GM23248 (cell line): Measurements from ENCODE around the gene VPS51. TPM values are rescaled to one million over a fixed set of nuclear protein-coding genes. Genes with fewer than 3 reads are reported as not detected.

ENCODE experiments used
- DNase-seq: peaks from one replicate; pipeline ENCODE4 v3.0.0-alpha.2; 2015
- H2AFZ ChIP-seq: fragments of 200-600 bp; sonication (generic); 2 replicates; pipeline ENCODE4 v1.6.1; 2016; ENCODE audit warnings: antibody characterized with exemption
- H3F3A ChIP-seq: fragments of 200-600 bp; sonication (generic); 2 replicates; pipeline ENCODE4 v1.6.1; 2016; ENCODE audit warnings: mild to moderate bottlenecking, antibody characterized with exemption, mixed run types; ENCODE audit not compliant: insufficient read depth
- H3K27ac ChIP-seq: fragments of 200-600 bp; sonication (generic); 2 replicates; pipeline ENCODE4 v1.5.1; 2016; ENCODE audit warnings: mild to moderate bottlenecking
- H3K27me3 ChIP-seq: fragments of 200-600 bp; sonication (generic); replicated peaks from 2 replicates; pipeline ENCODE4 v1.6.1; 2016; ENCODE audit warnings: mild to moderate bottlenecking; ENCODE audit not compliant: insufficient read depth
- H3K36me3 ChIP-seq: fragments of 200-600 bp; sonication (generic); 2 replicates; pipeline ENCODE4 v1.6.1; 2016; ENCODE audit warnings: low read depth, mild to moderate bottlenecking
- H3K4me1 ChIP-seq: fragments of 200-600 bp; sonication (generic); 2 replicates; pipeline ENCODE4 v1.6.1; 2016; ENCODE audit warnings: mild to moderate bottlenecking; ENCODE audit not compliant: insufficient read depth
- H3K4me2 ChIP-seq: fragments of 200-600 bp; sonication (generic); one replicate; pipeline ENCODE4 v1.6.1; 2016; ENCODE audit warnings: mild to moderate bottlenecking; ENCODE audit not compliant: unreplicated experiment
- H3K4me3 ChIP-seq: fragments of 200-600 bp; sonication (generic); 2 replicates; pipeline ENCODE4 v1.5.1; 2016; ENCODE audit warnings: mild to moderate bottlenecking
- H3K79me2 ChIP-seq: fragments of 200-600 bp; sonication (generic); 2 replicates; pipeline ENCODE4 v1.6.1; 2016; ENCODE audit warnings: mild to moderate bottlenecking; ENCODE audit not compliant: insufficient read depth
- H3K9ac ChIP-seq: fragments of 200-600 bp; sonication (generic); 2 replicates; pipeline ENCODE4 v1.6.1; 2016; ENCODE audit warnings: mild to moderate bottlenecking
- H3K9me2 ChIP-seq: fragments of 200-600 bp; sonication (generic); 2 replicates; pipeline ENCODE4 v1.6.1; 2016; ENCODE audit warnings: mixed run types, mild to moderate bottlenecking, moderate library complexity; ENCODE audit not compliant: insufficient read depth
- H3K9me3 ChIP-seq: fragments of 200-600 bp; sonication (generic); one replicate; pipeline ENCODE4 v1.6.1; 2017; ENCODE audit warnings: low read depth
- H4K20me1 ChIP-seq: fragments of 200-600 bp; sonication (generic); 2 replicates; pipeline ENCODE4 v1.6.0; 2016; ENCODE audit not compliant: insufficient read depth
- EZH2 ChIP-seq: fragments of 200-600 bp; sonication (generic); IDR thresholded peaks from 2 replicates; pipeline ENCODE4 v1.6.1; 2018; ENCODE audit warnings: antibody characterized with exemption, mild to moderate bottlenecking; ENCODE audit not compliant: insufficient read depth, poor library complexity, severe bottlenecking
- EZH2phosphoT487 ChIP-seq: fragments of 200-600 bp; sonication (generic); IDR thresholded peaks from 2 replicates; pipeline ENCODE4 v1.6.1; 2018; ENCODE audit warnings: antibody characterized with exemption, moderate library complexity, mild to moderate bottlenecking, low read depth; ENCODE audit not compliant: insufficient read depth
- WGBS, 2 experiments: methylation state at CpG; one replicate each; pipeline ENCODE4 v1.1.6; 2015 to 2017; ENCODE audit warnings: low lambda C conversion rate in 2 of 2, low coverage in 1 of 2; ENCODE audit errors: missing lambda C conversion rate in 2 of 2; 5-methylcytosine and 5-hydroxymethylcytosine counted together
- in situ Hi-C: fragments of 300-500 bp; cut with MboI; formaldehyde crosslinking; loops from 2 replicates; pipeline ENCODE4 v1.15.0; 2020
- polyA plus RNA-seq: library from polyadenylated mRNA; unstranded; fragments of >200 nt; fragmentation: Nextera tagmentation; extraction: Ambion mirVana; gene quantifications from 2 replicates; pipeline ENCODE4 v1.2.1, GENCODE V29; 2016
- total RNA-seq: library from RNA; depleted of rRNA; stranded (reverse); fragments of >200 nt; shearing (Covaris generic); gene quantifications from 2 replicates; pipeline ENCODE4 v1.2.3, GENCODE V29; 2014

Gene VPS51
- total and polyA plus RNA-seq, 2 experiments from 2014 or later: 30.7 to 339 TPM

DNA sequence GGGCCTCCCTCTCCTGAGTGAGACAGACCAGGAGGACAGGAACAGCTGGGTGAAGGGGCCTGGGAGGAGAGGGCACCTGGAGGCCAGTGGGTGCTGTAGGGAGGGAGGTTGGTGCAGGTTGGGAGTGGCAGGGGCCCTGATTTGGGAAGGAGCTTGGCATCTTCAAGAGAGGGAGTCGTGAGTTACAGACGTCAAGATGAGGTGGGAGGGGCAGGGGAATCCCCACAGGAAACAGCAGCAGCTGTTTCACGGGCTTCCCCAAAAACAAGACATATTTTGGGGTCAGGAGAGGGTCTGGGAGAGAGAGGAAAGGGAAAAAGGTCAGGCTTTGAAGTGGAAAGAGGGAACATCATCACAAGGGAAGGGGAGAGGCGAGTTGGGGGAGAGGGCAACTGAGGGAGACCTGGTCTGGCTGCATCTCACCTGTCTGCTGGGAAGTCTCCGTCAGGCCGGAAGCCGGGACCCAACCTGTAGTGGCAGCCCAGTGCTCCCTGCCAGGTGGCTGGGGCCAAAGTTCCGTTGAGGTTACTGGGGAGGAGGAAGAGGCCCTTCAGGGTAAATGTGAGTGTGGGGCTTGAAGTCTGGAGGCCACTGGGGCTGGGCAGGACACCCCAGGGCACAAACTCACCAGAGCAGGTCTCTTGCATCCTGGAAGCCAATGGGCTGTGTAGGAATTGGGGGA, 42.0 kb upstream of the VPS51 start:
- no peak overlapping the region for H3K4me3 ChIP-seq
- H3K9ac ChIP-seq: no peak overlapping the region
- H3F3A ChIP-seq: no peaks in the 10 kb centered on the region
- H3K27me3 ChIP-seq: no peaks in the 10 kb centered on the region
- no peak for TF ChIP-seq EZH2phosphoT487
- TF ChIP-seq EZH2: no peak
- no peaks in the 10 kb centered on the region for H3K9me2 ChIP-seq
- 47 to 50% methylated on average over 8 of the region's 8 CpGs for WGBS, 2 experiments
- no peaks in the 10 kb centered on the region for H3K4me1 ChIP-seq
- in situ Hi-C loops: no loop called here
- DNase-seq: no peak
- H3K27ac ChIP-seq: no peak overlapping the region
- no peaks in the 10 kb centered on the region for H3K79me2 ChIP-seq
- H3K4me2 ChIP-seq: no peak overlapping the region
- H3K36me3 ChIP-seq: no peaks in the 10 kb centered on the region
- no peaks in the 10 kb centered on the region for H4K20me1 ChIP-seq
- H3K9me3 ChIP-seq: no peaks in the 10 kb centered on the region
- no peak overlapping the region for H2AFZ ChIP-seq

DNA sequence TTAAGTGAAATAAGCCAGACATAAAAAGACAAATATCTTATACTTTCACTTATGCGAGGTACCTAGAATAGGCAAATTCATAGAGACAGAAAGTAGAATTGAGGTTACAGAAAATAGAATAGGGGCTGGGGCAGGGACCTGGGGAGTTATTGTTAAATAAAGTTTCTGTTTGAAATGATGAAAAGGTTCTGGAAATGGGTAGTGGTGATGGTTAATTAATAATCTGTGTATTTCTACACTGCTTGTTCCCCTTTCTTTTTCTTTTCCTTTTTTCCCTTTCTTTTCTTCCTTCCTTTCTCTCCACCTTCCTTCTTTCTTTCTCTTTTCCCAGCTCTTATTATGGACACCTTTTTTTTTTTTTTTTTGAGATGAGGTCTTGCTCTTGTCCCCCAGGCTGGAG, 40.5 kb upstream of the VPS51 start:
- H3K36me3 ChIP-seq: no peaks in the 10 kb centered on the region
- DNase-seq: no peak
- no peaks in the 10 kb centered on the region for H3K9me3 ChIP-seq
- TF ChIP-seq EZH2: no peak
- TF ChIP-seq EZH2phosphoT487: no peak
- no peak overlapping the region for H3K9ac ChIP-seq
- H3K79me2 ChIP-seq: no peaks in the 10 kb centered on the region
- no peak overlapping the region for H2AFZ ChIP-seq
- in situ Hi-C loops: no loop called here
- H3K4me1 ChIP-seq: no peaks in the 10 kb centered on the region
- no peaks in the 10 kb centered on the region for H4K20me1 ChIP-seq
- H3K27me3 ChIP-seq: no peaks in the 10 kb centered on the region
- H3K27ac ChIP-seq: no peak overlapping the region
- H3F3A ChIP-seq: no peaks in the 10 kb centered on the region
- no peak overlapping the region for H3K4me2 ChIP-seq
- no peaks in the 10 kb centered on the region for H3K9me2 ChIP-seq
- 96 to 100% methylated on average over 1 of the region's 1 CpG for WGBS, 2 experiments
- H3K4me3 ChIP-seq: no peak overlapping the region

DNA sequence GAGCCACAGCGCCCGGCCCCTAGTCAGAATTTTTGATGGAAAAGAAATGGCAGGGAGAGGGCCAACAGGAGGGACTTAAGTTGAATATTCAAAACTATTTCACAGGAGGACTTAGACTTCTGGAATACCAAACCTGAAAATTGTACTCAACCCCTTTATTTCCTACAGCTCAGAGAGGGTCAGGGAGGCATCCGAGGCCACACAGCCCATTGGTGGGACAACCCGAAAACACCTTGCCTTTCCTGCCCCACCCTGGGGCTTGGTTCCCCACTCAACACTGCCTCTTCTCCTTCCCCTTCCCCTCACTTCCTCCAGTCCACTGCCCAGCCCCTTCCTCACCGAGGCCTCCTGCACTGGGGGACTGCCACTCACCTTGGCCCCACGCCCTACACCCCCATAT, 39.0 kb upstream of the VPS51 start:
- Histone ChIP-seq H2AFZ (no peak overlapping the region), H3K4me2 (no peak overlapping the region), H3K4me1 (no peaks in the 10 kb centered on the region), H3K9me2 (no peaks in the 10 kb centered on the region), H3K27ac (no peak overlapping the region), H3K36me3 (no peaks in the 10 kb centered on the region), H3K9ac (no peak overlapping the region), H3F3A (no peaks in the 10 kb centered on the region), H3K27me3 (no peaks in the 10 kb centered on the region), H3K9me3 (no peaks in the 10 kb centered on the region), H3K4me3 (no peak overlapping the region), H3K79me2 (no peaks in the 10 kb centered on the region), H4K20me1 (no peaks in the 10 kb centered on the region)
- TF ChIP-seq EZH2 (no peak), EZH2phosphoT487 (no peak)
- WGBS, 2 experiments: 92 to 100% methylated on average over 5 to 6 of the region's 6 CpGs
- DNase-seq: no peak
- in situ Hi-C loops: no loop called here

DNA sequence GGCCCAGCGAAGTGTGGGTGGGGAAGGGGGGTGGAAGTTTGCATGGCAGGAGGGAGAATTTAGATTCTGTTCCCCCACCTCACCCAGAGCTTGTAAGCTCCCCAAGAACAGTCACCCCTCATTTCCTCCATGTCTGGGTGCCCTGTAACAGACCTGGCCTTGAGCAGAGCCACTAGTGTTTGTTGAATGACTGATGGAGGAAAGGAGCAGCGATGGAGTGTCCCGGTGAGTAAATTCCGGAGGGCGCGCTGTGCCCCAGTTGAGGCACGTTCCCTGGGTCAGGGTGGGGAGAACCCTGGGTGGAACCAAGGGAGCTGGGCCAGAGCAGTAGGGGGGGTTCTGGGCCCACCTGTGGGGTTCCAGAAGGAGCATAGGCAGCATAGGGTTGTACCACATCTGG, 38.5 kb upstream of the VPS51 start:
- DNase-seq: no peak
- WGBS, 2 experiments: 65 to 70% methylated on average over 7 of the region's 7 CpGs

DNA sequence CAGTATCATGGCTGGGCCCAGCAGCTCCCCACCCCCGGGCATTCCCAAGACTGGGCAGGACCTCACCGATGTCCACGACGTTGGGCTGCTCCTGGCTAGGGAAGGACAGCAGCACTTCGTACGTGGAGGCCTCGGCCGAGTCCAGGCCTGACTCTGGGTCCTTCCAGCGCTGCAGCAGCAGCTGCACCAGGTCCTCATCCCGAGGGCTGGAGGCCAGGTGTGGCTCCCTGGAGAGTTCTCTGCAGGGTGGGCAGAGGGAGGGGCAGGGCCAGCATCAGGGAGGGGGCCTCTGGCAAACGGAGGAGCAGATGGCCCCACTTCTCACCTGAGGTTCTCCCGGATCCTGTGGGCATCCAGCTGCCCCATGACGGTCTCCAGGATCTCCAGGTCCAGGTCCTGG, 38.0 kb upstream of the VPS51 start:
- no peaks in the 10 kb centered on the region for H3K9me2 ChIP-seq
- no peaks in the 10 kb centered on the region for H4K20me1 ChIP-seq
- no peaks in the 10 kb centered on the region for H3K36me3 ChIP-seq
- H3K9ac ChIP-seq: no peak overlapping the region
- H3K4me1 ChIP-seq: no peaks in the 10 kb centered on the region
- no peak overlapping the region for H3K4me3 ChIP-seq
- no peak overlapping the region for H3K27ac ChIP-seq
- 62 to 65% methylated on average over 12 to 13 of the region's 13 CpGs for WGBS, 2 experiments
- no peaks in the 10 kb centered on the region for H3K79me2 ChIP-seq
- H3K27me3 ChIP-seq: no peaks in the 10 kb centered on the region
- no peak for DNase-seq
- no peaks in the 10 kb centered on the region for H3F3A ChIP-seq
- no peak overlapping the region for H3K4me2 ChIP-seq
- no peaks in the 10 kb centered on the region for H3K9me3 ChIP-seq
- H2AFZ ChIP-seq: no peak overlapping the region
- in situ Hi-C loops: no loop called here
- TF ChIP-seq EZH2phosphoT487 (no peak), EZH2 (no peak)

More for the DNA sequence above, 38.5 kb upstream of the VPS51 start:
- Histone ChIP-seq H3K9ac (no peak overlapping the region), H3K27me3 (no peaks in the 10 kb centered on the region), H3K4me1 (no peaks in the 10 kb centered on the region), H4K20me1 (no peaks in the 10 kb centered on the region), H3K4me2 (no peak overlapping the region), H3F3A (no peaks in the 10 kb centered on the region), H2AFZ (no peak overlapping the region), H3K4me3 (no peak overlapping the region), H3K9me2 (no peaks in the 10 kb centered on the region), H3K79me2 (no peaks in the 10 kb centered on the region), H3K9me3 (no peaks in the 10 kb centered on the region), H3K36me3 (no peaks in the 10 kb centered on the region), H3K27ac (no peak overlapping the region)
- no peak for TF ChIP-seq EZH2phosphoT487
- no peak for TF ChIP-seq EZH2
- in situ Hi-C loops: no loop called here
